ENCODE results near the gene PITPNM3. TPM values are rescaled to one million over a fixed set of nuclear protein-coding genes. Genes with fewer than 3 reads are reported as not detected.

PITPNM3 gene
- total and polyA plus RNA-seq, 2 experiments from 2014 or later, result 1.0 to 1.5 TPM

DNA sequence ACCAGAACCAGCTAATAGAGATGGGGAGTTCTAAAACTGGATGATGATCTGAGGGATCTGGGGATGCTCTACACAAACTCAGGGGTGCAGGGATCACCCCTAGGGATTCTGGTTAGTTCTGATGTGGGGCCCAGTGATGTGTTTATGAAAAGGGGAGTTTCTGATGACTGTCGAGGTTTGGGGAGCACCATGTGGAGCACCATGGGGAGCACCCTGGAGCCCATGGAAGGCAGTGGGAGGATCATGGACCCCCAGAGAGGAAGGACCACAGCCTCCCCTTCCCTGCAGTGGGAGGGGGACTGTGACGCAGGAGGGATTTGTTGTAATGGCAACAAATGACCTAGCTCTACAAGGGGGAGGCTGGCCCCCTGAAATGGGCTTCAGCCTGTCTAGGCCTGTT, 93.7 kb downstream of the PITPNM3 start:
- Mint-ChIP-seq H3K36me3 (ENCODE audit: low read depth) (no peaks in the 10 kb centered on the region), H3K27ac (no peak overlapping the region; the same call in 1 of the 2 replicates), H3K4me3 (no peak overlapping the region), H3K9me3 (no peaks in the 10 kb centered on the region; the same call in 1 of the 3 replicates), H3K4me1 (peaks cover 26% of the 10 kb centered on the region), H3K27me3 (ENCODE audit: insufficient read depth, low read depth, poor library complexity) (peaks cover 12% of the 10 kb centered on the region)
- H3K27ac ChIP-seq (ENCODE audit: low read depth), result no peak overlapping the region
- no peak overlapping the region for H3K4me2 ChIP-seq
- no peaks in the 10 kb centered on the region for H4K20me1 ChIP-seq (replicated peaks; ENCODE audit: insufficient read depth)
- no peaks in the 10 kb centered on the region for H3K27me3 ChIP-seq (ENCODE audit: insufficient read depth)
- peaks cover 16% of the 10 kb centered on the region for H3K4me1 ChIP-seq (ENCODE audit: insufficient read depth)
- H3K4me3 ChIP-seq, result no peak overlapping the region
- TF ChIP-seq POLR2AphosphoS5 (IDR thresholded peaks at IDR 0.05; ENCODE audit: low read depth), result no peak
- ATAC-seq, result no peak
- no peaks in the 10 kb centered on the region for H3K36me3 ChIP-seq (ENCODE audit: insufficient read depth)
- H3K9me2 ChIP-seq (ENCODE audit: insufficient read depth), result no peaks in the 10 kb centered on the region
- H3K79me2 ChIP-seq (replicated peaks; ENCODE audit: insufficient read depth), result no peaks in the 10 kb centered on the region
- H3F3A ChIP-seq (replicated peaks; ENCODE audit: low read depth), result no peaks in the 10 kb centered on the region
- DNase-seq (ENCODE audit: low spot score), result no peak
- no peak overlapping the region for H2AFZ ChIP-seq

DNA sequence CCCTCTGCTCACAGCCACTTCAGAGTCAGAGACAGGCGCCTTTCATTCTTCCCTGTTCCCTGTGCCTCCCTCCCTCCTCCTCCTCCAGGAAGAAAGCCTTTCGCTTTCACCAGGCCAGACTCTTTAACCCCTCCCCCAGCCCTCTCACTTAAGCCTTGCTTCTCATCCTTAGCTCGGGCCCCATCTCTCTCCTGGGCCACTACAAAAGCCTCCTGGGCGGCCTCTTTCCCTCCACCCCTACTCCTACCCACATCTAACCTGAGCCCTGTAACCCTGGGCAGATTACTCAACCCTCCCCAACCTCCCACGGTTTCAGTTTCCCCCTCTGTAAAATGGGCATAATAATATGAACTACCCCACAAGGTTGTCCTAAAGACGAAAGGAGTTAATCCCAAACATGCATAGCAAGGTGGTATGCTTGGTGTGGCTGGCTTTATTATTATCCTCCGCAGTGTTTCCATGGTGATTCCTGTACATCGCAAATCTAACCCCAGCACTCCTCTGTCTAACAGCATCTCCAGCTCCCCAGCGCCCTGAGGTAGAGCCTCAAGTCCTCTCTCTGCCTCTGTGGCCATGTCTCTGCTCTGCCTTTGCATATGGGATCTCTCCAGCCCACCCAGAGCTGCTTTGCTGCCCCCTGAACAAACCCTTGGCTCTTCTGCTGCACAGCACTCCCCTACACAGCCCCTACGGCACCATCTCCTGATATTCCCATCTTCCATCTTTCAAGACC, 94.4 kb downstream of the PITPNM3 start:
- DNase-seq (ENCODE audit: low spot score) (peak; percentile 85), ATAC-seq (peak; percentile 84)
- Histone ChIP-seq H3K4me3 (no peak overlapping the region; the same call in 1 of the 2 replicates), H3K36me3 (ENCODE audit: insufficient read depth) (no peaks in the 10 kb centered on the region), H3F3A (replicated peaks; ENCODE audit: low read depth) (no peaks in the 10 kb centered on the region), H3K79me2 (replicated peaks; ENCODE audit: insufficient read depth) (no peaks in the 10 kb centered on the region), H3K27me3 (ENCODE audit: insufficient read depth) (no peaks in the 10 kb centered on the region), H3K9me2 (ENCODE audit: insufficient read depth) (no peaks in the 10 kb centered on the region), H3K4me2 (peak overlapping the region; percentile 60; the same call in 1 of the 2 replicates), H3K27ac (ENCODE audit: low read depth) (no peak overlapping the region), H2AFZ (peak overlapping the region; percentile 69; the same call in 1 of the 2 replicates), H4K20me1 (replicated peaks; ENCODE audit: insufficient read depth) (no peaks in the 10 kb centered on the region), H3K4me1 (ENCODE audit: insufficient read depth) (peaks cover 16% of the 10 kb centered on the region)
- TF ChIP-seq, protein P1, sequence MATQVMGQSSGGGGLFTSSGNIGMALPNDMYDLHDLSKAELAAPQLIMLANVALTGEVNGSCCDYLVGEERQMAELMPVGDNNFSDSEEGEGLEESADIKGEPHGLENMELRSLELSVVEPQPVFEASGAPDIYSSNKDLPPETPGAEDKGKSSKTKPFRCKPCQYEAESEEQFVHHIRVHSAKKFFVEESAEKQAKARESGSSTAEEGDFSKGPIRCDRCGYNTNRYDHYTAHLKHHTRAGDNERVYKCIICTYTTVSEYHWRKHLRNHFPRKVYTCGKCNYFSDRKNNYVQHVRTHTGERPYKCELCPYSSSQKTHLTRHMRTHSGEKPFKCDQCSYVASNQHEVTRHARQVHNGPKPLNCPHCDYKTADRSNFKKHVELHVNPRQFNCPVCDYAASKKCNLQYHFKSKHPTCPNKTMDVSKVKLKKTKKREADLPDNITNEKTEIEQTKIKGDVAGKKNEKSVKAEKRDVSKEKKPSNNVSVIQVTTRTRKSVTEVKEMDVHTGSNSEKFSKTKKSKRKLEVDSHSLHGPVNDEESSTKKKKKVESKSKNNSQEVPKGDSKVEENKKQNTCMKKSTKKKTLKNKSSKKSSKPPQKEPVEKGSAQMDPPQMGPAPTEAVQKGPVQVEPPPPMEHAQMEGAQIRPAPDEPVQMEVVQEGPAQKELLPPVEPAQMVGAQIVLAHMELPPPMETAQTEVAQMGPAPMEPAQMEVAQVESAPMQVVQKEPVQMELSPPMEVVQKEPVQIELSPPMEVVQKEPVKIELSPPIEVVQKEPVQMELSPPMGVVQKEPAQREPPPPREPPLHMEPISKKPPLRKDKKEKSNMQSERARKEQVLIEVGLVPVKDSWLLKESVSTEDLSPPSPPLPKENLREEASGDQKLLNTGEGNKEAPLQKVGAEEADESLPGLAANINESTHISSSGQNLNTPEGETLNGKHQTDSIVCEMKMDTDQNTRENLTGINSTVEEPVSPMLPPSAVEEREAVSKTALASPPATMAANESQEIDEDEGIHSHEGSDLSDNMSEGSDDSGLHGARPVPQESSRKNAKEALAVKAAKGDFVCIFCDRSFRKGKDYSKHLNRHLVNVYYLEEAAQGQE (IDR thresholded peaks at IDR 0.05; ENCODE audit: unreplicated experiment), result no peak
- TF ChIP-seq, protein P2, sequence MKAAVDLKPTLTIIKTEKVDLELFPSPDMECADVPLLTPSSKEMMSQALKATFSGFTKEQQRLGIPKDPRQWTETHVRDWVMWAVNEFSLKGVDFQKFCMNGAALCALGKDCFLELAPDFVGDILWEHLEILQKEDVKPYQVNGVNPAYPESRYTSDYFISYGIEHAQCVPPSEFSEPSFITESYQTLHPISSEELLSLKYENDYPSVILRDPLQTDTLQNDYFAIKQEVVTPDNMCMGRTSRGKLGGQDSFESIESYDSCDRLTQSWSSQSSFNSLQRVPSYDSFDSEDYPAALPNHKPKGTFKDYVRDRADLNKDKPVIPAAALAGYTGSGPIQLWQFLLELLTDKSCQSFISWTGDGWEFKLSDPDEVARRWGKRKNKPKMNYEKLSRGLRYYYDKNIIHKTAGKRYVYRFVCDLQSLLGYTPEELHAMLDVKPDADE (IDR thresholded peaks at IDR 0.05), result no peak
- no peak for TF ChIP-seq NANOG (IDR thresholded peaks at IDR 0.05; ENCODE audit: borderline replicate concordance)
- TF ChIP-seq JUNB (IDR thresholded peaks at IDR 0.05; ENCODE audit: unreplicated experiment), result no peak
- TF ChIP-seq EZH2 (IDR thresholded peaks at IDR 0.05; ENCODE audit: low read depth, unreplicated experiment), result no peak
- no peak for TF ChIP-seq ZNF331 (CRISPR knock-in tag; IDR thresholded peaks at IDR 0.05; ENCODE audit: low read depth)
- TF ChIP-seq ZNF114 (CRISPR knock-in tag; IDR thresholded peaks at IDR 0.05), result no peak
- Mint-ChIP-seq H3K9me3 (no peaks in the 10 kb centered on the region; the same call in 2 of the 3 replicates), H3K4me3 (no peak overlapping the region; the same call in 2 of the 3 replicates), H3K36me3 (ENCODE audit: low read depth) (no peaks in the 10 kb centered on the region; the same call in 2 of the 3 replicates), H3K27me3 (ENCODE audit: insufficient read depth, low read depth, poor library complexity) (peaks cover 15% of the 10 kb centered on the region), H3K4me1 (peaks cover 34% of the 10 kb centered on the region), H3K27ac (no peak overlapping the region; the same call in 1 of the 2 replicates)
